Measurements from ENCODE around the gene HOXA3.

HOXA3 gene

DNA sequence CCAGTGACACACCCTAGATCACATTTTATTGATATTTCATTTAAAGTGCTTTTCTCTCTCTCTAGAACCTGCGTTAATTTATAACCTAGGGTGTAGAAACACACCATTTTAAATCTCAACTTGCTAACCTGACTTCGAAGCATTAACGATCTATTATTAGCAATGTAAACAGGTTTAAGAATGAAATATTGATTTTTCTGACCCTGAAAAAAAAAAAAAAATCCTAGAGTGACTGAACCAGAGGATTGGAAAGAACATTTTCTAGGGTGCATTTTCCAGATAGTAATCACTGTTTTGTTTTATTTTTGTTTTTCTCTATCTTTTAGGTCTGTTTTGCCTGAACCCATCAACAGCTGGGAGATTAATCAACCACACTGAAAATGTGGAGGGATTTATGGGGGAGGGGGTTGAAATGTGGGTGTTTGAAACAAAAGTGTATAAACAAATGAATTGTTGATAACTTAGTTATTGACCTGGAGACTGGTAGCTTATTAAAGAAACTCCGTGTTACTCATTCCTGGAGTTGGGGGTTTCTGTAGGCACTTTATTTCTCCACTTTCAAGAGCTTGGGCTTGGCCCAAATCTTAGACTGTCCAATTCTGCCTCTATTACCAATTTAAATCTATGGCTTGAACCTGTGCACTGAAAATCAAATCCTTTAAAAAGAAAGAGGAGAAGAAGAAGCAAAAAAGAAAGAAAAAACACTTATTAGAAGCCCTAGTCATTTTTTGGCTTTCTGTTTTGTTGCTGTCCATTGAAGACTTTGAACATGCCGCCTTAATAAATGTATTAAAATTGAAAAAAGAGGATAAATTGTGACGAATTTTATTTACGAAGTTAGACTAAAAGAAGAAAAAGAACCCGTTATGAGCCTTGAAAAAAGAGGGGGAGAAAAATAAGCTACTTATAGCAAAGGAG, 52.7 kb downstream of the HOXA3 start:
- no peak overlapping the region for H3K27ac ChIP-seq (ENCODE audit: low read depth, low read length)
- H3K23ac ChIP-seq (ENCODE audit: low read length) = no peak overlapping the region
- H3K4me1 ChIP-seq (ENCODE audit: control insufficient read depth, low read depth, low read length) = no peaks in the 10 kb centered on the region
- H3K27me3 ChIP-seq (ENCODE audit: insufficient read depth, low read length, poor library complexity) = peaks cover 89% of the 10 kb centered on the region
- no peak for DNase-seq
- H3K4me2 ChIP-seq (ENCODE audit: low read length) = no peak overlapping the region
- H3K56ac ChIP-seq (ENCODE audit: low read length) = no peak overlapping the region
- H2BK15ac ChIP-seq (replicated peaks; ENCODE audit: low read depth) = no peak overlapping the region
- no peak overlapping the region for H4K5ac ChIP-seq (ENCODE audit: low read length)
- H2AK5ac ChIP-seq (ENCODE audit: low read length) = no peak overlapping the region
- no peaks in the 10 kb centered on the region for H3K36me3 ChIP-seq (ENCODE audit: control insufficient read depth, insufficient read depth, low read length)
- H4K8ac ChIP-seq (ENCODE audit: low read depth, low read length) = no peak overlapping the region
- no peaks in the 10 kb centered on the region for H3K79me1 ChIP-seq (ENCODE audit: low read length)
- H3K79me2 ChIP-seq (ENCODE audit: control insufficient read depth, insufficient read depth, low read length) = no peaks in the 10 kb centered on the region
- H2BK5ac ChIP-seq (ENCODE audit: low read length) = no peak overlapping the region
- whole genome bisulfite sequencing (ENCODE audit: extremely low coverage, insufficient coverage, low lambda C conversion rate) = no CpG with 5 or more reads among the region's 8 CpGs
- no peak overlapping the region for H3K4ac ChIP-seq (ENCODE audit: low read depth, low read length)
- H3K9ac ChIP-seq (ENCODE audit: low read length) = no peak overlapping the region
- H2BK120ac ChIP-seq (ENCODE audit: low read depth, low read length) = no peak overlapping the region
- H3K4me3 ChIP-seq (ENCODE audit: low read length) = no peak overlapping the region
- no peak overlapping the region for H3K18ac ChIP-seq (ENCODE audit: low read length)

DNA sequence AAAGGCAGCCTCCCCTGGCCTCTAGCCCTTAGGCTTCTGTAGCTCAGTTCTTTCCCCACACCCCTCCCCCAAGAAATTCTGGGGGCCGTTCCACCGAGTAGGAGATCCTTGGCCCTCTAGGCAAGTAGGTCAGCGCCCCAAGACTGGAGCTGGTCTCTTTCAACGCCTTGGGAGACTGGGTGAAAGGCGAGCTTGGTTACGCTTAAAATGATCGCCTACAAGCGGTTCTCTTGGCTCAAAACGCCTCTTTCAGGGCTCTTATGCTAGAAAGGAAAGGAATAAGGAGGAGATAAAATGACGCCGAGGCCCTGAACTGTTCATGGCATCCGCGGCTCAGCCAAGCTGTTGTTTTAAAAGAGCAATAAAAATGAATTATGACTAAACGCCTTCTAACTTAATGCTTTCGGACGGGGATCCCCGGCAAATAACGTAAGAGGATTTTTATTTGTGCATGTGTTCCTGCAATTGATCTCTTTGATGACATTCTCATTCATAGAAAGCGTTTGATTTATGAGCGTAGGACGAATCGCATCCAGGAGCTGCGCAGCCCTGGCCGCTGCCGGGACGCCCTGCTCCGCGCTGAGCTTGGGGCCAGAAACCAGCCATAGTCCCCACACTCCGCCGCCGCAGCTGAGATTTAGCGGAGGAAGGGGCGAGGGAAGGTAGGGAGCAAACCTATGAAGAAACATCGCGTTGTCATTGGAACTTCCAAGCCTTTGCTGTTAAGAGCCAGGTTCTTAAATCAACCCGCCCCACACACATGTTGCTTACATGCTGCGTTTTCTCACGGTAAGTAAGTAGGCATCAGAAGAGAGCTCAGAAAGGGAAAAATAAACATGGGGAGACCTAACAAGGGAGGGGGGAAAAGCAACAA, 53.6 kb downstream of the HOXA3 start:
- H3K79me2 ChIP-seq (ENCODE audit: control insufficient read depth, insufficient read depth, low read length) = no peaks in the 10 kb centered on the region
- DNase-seq = peak; percentile 71

DNA sequence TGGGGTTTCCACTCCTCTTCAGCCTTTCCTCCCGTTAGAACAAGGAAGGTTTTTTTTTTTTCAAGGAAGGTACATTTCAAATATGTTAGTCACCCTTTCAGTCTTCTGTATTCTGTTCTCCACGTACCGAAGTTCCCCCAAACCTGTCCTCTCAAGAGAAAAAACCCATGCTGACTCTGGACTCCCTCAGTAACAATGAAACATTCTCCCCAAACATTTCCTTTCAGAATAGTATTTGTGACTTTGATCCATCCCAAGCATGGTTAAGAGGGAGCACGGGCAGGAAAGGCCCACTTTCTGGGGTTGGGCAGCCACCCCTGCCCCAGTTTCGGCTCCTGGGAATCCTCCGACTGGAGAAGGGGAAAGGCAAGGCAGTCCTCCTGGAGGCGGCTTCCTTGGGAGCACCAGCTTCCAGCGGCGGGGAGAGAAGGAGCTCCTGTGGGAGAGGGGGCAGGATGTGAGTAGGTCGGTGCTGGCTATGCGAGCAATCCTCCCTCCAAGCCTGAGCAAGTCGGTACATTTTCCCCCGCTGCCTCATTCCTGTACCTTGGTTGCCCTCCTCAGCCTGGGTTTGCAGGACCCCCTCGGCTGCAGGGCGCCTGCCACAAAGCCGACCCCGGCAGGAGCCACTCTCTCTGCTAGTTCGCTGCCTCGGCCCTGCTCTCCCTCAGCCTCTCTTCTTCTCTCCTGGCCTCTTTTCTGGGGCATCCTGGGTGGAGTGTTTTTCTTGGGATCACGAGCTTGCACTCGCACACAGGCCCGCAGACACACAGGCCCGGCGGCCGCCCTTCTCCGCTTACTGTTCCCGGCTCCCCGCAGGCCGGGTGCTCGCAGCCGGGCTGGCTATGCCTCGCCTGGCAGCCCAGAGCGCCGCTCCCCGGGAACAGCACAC, 54.5 kb downstream of the HOXA3 start:
- Histone ChIP-seq H3K27ac (ENCODE audit: low read depth, low read length) (no peak overlapping the region), H2AK5ac (ENCODE audit: low read length) (no peak overlapping the region), H3K18ac (ENCODE audit: low read length) (no peak overlapping the region), H3K79me1 (ENCODE audit: low read length) (no peaks in the 10 kb centered on the region), H3K79me2 (ENCODE audit: control insufficient read depth, insufficient read depth, low read length) (no peaks in the 10 kb centered on the region), H2BK5ac (ENCODE audit: low read length) (no peak overlapping the region), H3K56ac (ENCODE audit: low read length) (peak overlapping the region; percentile 47), H2BK15ac (replicated peaks; ENCODE audit: low read depth) (no peak overlapping the region), H3K27me3 (ENCODE audit: insufficient read depth, low read length, poor library complexity) (peaks cover 80% of the 10 kb centered on the region), H3K4me3 (ENCODE audit: low read length) (no peak overlapping the region), H3K4me1 (ENCODE audit: control insufficient read depth, low read depth, low read length) (peaks cover 3% of the 10 kb centered on the region), H3K36me3 (ENCODE audit: control insufficient read depth, insufficient read depth, low read length) (no peaks in the 10 kb centered on the region), H3K9ac (ENCODE audit: low read length) (no peak overlapping the region), H3K4ac (ENCODE audit: low read depth, low read length) (no peak overlapping the region), H3K23ac (ENCODE audit: low read length) (no peak overlapping the region), H2BK120ac (ENCODE audit: low read depth, low read length) (no peak overlapping the region), H4K5ac (ENCODE audit: low read length) (no peak overlapping the region), H3K4me2 (ENCODE audit: low read length) (peak overlapping the region; percentile 20), H4K8ac (ENCODE audit: low read depth, low read length) (no peak overlapping the region)
- no CpG with 5 or more reads among the region's 35 CpGs for WGBS (ENCODE audit: extremely low coverage, insufficient coverage, low lambda C conversion rate)
- DNase-seq = peak; percentile 59

More for the DNA sequence above, 53.6 kb downstream of the HOXA3 start:
- H4K8ac ChIP-seq (ENCODE audit: low read depth, low read length) = no peak overlapping the region
- no peak overlapping the region for H2BK120ac ChIP-seq (ENCODE audit: low read depth, low read length)
- H3K23ac ChIP-seq (ENCODE audit: low read length) = no peak overlapping the region
- H3K4me2 ChIP-seq (ENCODE audit: low read length) = peak overlapping the region; percentile 20
- H3K27ac ChIP-seq (ENCODE audit: low read depth, low read length) = no peak overlapping the region
- H3K27me3 ChIP-seq (ENCODE audit: insufficient read depth, low read length, poor library complexity) = peaks cover 85% of the 10 kb centered on the region
- no peak overlapping the region for H3K9ac ChIP-seq (ENCODE audit: low read length)
- no peak overlapping the region for H3K4me3 ChIP-seq (ENCODE audit: low read length)
- WGBS (ENCODE audit: extremely low coverage, insufficient coverage, low lambda C conversion rate) = no CpG with 5 or more reads among the region's 38 CpGs
- no peaks in the 10 kb centered on the region for H3K36me3 ChIP-seq (ENCODE audit: control insufficient read depth, insufficient read depth, low read length)
- no peak overlapping the region for H3K4ac ChIP-seq (ENCODE audit: low read depth, low read length)
- no peak overlapping the region for H2BK15ac ChIP-seq (replicated peaks; ENCODE audit: low read depth)
- peaks cover 3% of the 10 kb centered on the region for H3K4me1 ChIP-seq (ENCODE audit: control insufficient read depth, low read depth, low read length)
- no peak overlapping the region for H2AK5ac ChIP-seq (ENCODE audit: low read length)
- H3K56ac ChIP-seq (ENCODE audit: low read length) = no peak overlapping the region
- no peak overlapping the region for H3K18ac ChIP-seq (ENCODE audit: low read length)
- no peak overlapping the region for H4K5ac ChIP-seq (ENCODE audit: low read length)
- H3K79me1 ChIP-seq (ENCODE audit: low read length) = no peaks in the 10 kb centered on the region
- H2BK5ac ChIP-seq (ENCODE audit: low read length) = no peak overlapping the region

DNA sequence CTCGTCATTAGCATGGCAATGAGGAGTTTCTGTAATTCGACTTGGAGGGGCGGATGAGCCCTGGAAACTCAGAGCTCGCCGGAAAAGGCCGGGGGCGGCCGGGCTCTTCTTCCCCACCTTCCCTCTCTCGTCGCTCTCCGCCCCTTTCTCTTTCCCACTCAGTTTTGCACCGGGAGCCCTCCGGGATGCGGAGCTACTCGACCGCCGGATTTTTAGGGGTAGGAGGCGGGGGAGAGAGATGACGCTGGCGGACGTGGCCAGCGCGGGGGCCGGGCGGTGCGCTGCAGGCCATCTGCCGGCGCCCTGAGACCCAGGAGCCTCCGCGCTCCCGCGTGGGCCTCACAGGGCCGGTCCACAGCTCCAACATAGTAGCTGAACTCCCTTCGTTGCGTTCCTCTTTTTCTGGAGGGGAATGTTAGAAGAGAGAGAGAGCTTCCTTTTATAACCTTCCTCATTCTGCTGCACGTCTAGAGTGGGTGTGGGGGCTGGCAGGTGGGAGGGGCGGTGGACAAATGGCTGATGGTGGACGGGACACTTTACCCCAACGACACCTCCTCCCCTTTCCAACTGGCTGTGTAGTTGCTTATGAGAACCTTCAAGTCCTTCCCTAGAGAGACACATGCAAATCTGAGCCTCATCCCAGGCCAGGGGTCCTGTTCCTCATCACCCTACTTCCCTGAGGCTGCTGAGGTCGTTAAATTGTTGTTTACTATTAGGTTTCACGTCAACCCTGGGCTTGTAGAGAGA, 55.4 kb downstream of the HOXA3 start:
- Histone ChIP-seq H4K5ac (ENCODE audit: low read length) (no peak overlapping the region), H3K27ac (ENCODE audit: low read depth, low read length) (no peak overlapping the region), H3K27me3 (ENCODE audit: insufficient read depth, low read length, poor library complexity) (peaks cover 74% of the 10 kb centered on the region), H3K4me3 (ENCODE audit: low read length) (peak overlapping the region; percentile 13), H3K9ac (ENCODE audit: low read length) (peak overlapping the region; percentile 59), H3K18ac (ENCODE audit: low read length) (no peak overlapping the region), H4K8ac (ENCODE audit: low read depth, low read length) (no peak overlapping the region), H2BK15ac (replicated peaks; ENCODE audit: low read depth) (no peak overlapping the region), H2AK5ac (ENCODE audit: low read length) (no peak overlapping the region), H3K4ac (ENCODE audit: low read depth, low read length) (no peak overlapping the region), H3K36me3 (ENCODE audit: control insufficient read depth, insufficient read depth, low read length) (no peaks in the 10 kb centered on the region), H3K56ac (ENCODE audit: low read length) (peak overlapping the region; percentile 78), H3K4me2 (ENCODE audit: low read length) (peak overlapping the region; percentile 87), H2BK120ac (ENCODE audit: low read depth, low read length) (no peak overlapping the region), H3K79me1 (ENCODE audit: low read length) (no peaks in the 10 kb centered on the region), H3K79me2 (ENCODE audit: control insufficient read depth, insufficient read depth, low read length) (no peaks in the 10 kb centered on the region), H3K4me1 (ENCODE audit: control insufficient read depth, low read depth, low read length) (peaks cover 7% of the 10 kb centered on the region), H3K23ac (ENCODE audit: low read length) (no peak overlapping the region), H2BK5ac (ENCODE audit: low read length) (no peak overlapping the region)
- DNase-seq = no peak
- whole genome bisulfite sequencing (ENCODE audit: extremely low coverage, insufficient coverage, low lambda C conversion rate) = no CpG with 5 or more reads among the region's 41 CpGs

Measured in mesendoderm (in vitro differentiated cells).